OCI-LY7 (cell line): ENCODE results near the gene NLRP3. TPM values are rescaled to one million over a fixed set of nuclear protein-coding genes. Genes with fewer than 3 reads are reported as not detected.

ENCODE experiments used
- BruUV-seq: library from RNA; stranded (reverse); fragments of 400-500 nt; replicated peaks from 2 replicates; lab custom pipeline; 2021; lab: Mats Ljungman, UMichigan
- CTCF ChIA-PET: fragments of 300-600 bp; sonication (Branson Sonifier 250); formaldehyde crosslinking; loops from one replicate; lab custom pipeline; 2022; ENCODE audit warnings: antibody characterized with exemption; ENCODE audit not compliant: unreplicated experiment; lab: Charles Lee
- POLR2A ChIA-PET: fragments of 300-600 bp; sonication (Branson Sonifier 250); formaldehyde crosslinking; loops from one replicate; lab custom pipeline; 2022; ENCODE audit warnings: antibody characterized with exemption; lab: Charles Lee
- DNase-seq: peaks from one replicate; pipeline ENCODE4 v3.0.0-alpha.2; 2015; ENCODE audit warnings: low spot score
- H2AFZ ChIP-seq: fragments of 200-600 bp; sonication (generic), shearing (Covaris generic); 2 replicates; pipeline ENCODE4 v1.6.1; 2014; ENCODE audit warnings: mild to moderate bottlenecking, antibody characterized with exemption, low read length, moderate library complexity
- H3K27ac ChIP-seq: fragments of 200-600 bp; sonication (generic); 2 replicates; pipeline ENCODE4 v1.5.1; 2014; ENCODE audit warnings: mixed run types, low read depth, mild to moderate bottlenecking, moderate library complexity, low read length, inconsistent platforms; ENCODE audit not compliant: poor library complexity, severe bottlenecking
- H3K36me3 ChIP-seq: fragments of 200-600 bp; sonication (generic); 2 replicates; pipeline ENCODE4 v1.6.1; 2014; ENCODE audit warnings: mild to moderate bottlenecking, antibody characterized with exemption, low read length, moderate library complexity, mixed read lengths; ENCODE audit not compliant: insufficient read depth
- H3K4me1 ChIP-seq: fragments of 200-600 bp; sonication (generic); 2 replicates; pipeline ENCODE4 v1.5.1; 2014; ENCODE audit warnings: mild to moderate bottlenecking, low read length; ENCODE audit not compliant: insufficient read depth, poor library complexity, severe bottlenecking
- H3K4me2 ChIP-seq: fragments of 200-600 bp; sonication (generic); 2 replicates; pipeline ENCODE4 v1.6.1; 2014; ENCODE audit warnings: mild to moderate bottlenecking, low read length
- H3K4me3 ChIP-seq: fragments of 200-600 bp; sonication (generic); 2 replicates; pipeline ENCODE4 v1.5.1; 2014; ENCODE audit warnings: mild to moderate bottlenecking, low read depth, low read length; ENCODE audit not compliant: poor library complexity, severe bottlenecking
- H3K79me2 ChIP-seq: fragments of 200-600 bp; sonication (generic); 2 replicates; pipeline ENCODE4 v1.6.1; 2016; ENCODE audit warnings: low read depth, mild to moderate bottlenecking, low read length, moderate library complexity, mixed read lengths; ENCODE audit not compliant: insufficient read depth
- H3K9me2 ChIP-seq: fragments of 200-600 bp; sonication (generic); 2 replicates; pipeline ENCODE4 v1.6.1; 2016; ENCODE audit warnings: mild to moderate bottlenecking, low read length, mixed read lengths; ENCODE audit not compliant: insufficient read depth
- H3K9me3 ChIP-seq: fragments of 200-600 bp; sonication (generic); 2 replicates; pipeline ENCODE4 v1.6.1; 2014; ENCODE audit warnings: mild to moderate bottlenecking, mixed run types, low read length, mixed read lengths
- H4K20me1 ChIP-seq: fragments of 200-600 bp; sonication (generic); 2 replicates; pipeline ENCODE4 v1.6.1; 2014; ENCODE audit warnings: mild to moderate bottlenecking, antibody characterized with exemption, low read length, moderate library complexity, mixed read lengths; ENCODE audit not compliant: insufficient read depth
- CTCF ChIP-seq: fragments of 200-600 bp; sonication (generic); conservative IDR thresholded peaks from 2 replicates; pipeline ENCODE4 v1.5.1; 2014; ENCODE audit warnings: mild to moderate bottlenecking, antibody characterized with exemption, low read length, moderate library complexity, mixed read lengths
- EZH2phosphoT487 ChIP-seq: fragments of 200-600 bp; sonication (generic); IDR thresholded peaks from 2 replicates; pipeline ENCODE4 v1.6.1; 2018; ENCODE audit warnings: low read depth, borderline replicate concordance, mild to moderate bottlenecking, mixed run types, antibody characterized with exemption, low read length, moderate library complexity, mixed read lengths
- intact Hi-C: fragments of 100-400 bp; cut with micrococcal nuclease; formaldehyde crosslinking; loops from one replicate; pipeline ENCODE4 v1.10.0; 2022; ENCODE audit not compliant: unreplicated experiment
- total RNA-seq, 2 experiments: library from RNA; depleted of rRNA in 1 of 2; stranded (reverse); fragments of >200 nt in 1 of 2; shearing (Covaris generic) in 1 of 2; gene quantifications; 2 replicates each; pipeline ENCODE4 v1.2.3, GENCODE V29; 2014 to 2022

Gene NLRP3
- total RNA-seq, 2 experiments from 2014 or later: not detected

- TF ChIP-seq EZH2phosphoT487: no peak
- TF ChIP-seq CTCF: no peak
- no peak overlapping the region for H3K27ac ChIP-seq
- DNase-seq: no peak
- H3K4me3 ChIP-seq: no peak overlapping the region
- no peak overlapping the region for H3K4me2 ChIP-seq
- H2AFZ ChIP-seq: no peak overlapping the region
- BruUV-seq: no TSS peak
- ChIA-PET CTCF (no interaction called here), POLR2A (no interaction called here)
- H3K36me3 ChIP-seq: no peaks in the 10 kb centered on the region
- intact Hi-C loops: no loop called here
- H3K9me2 ChIP-seq: no peaks in the 10 kb centered on the region
- no peaks in the 10 kb centered on the region for H3K4me1 ChIP-seq
- no peaks in the 10 kb centered on the region for H3K9me3 ChIP-seq
- H4K20me1 ChIP-seq: no peaks in the 10 kb centered on the region
- no peaks in the 10 kb centered on the region for H3K79me2 ChIP-seq
Observed at GRCh38 chr1:247493106-247493505, 77.1 kb downstream of the NLRP3 start.

- intact Hi-C loops: no loop called here
- POLR2A ChIA-PET: no interaction called here
Observed at GRCh38 chr1:247494767-247495166, 78.8 kb downstream of the NLRP3 start.

More at GRCh38 chr1:247494767-247495166, 78.8 kb downstream of the NLRP3 start:
- Histone ChIP-seq H2AFZ (no peak overlapping the region), H3K79me2 (no peaks in the 10 kb centered on the region), H3K36me3 (no peaks in the 10 kb centered on the region), H4K20me1 (no peaks in the 10 kb centered on the region), H3K9me3 (no peaks in the 10 kb centered on the region), H3K27ac (no peak overlapping the region), H3K9me2 (no peaks in the 10 kb centered on the region), H3K4me2 (no peak overlapping the region), H3K4me1 (no peaks in the 10 kb centered on the region), H3K4me3 (no peak overlapping the region)
- CTCF ChIA-PET: no interaction called here
- DNase-seq: no peak
- TF ChIP-seq EZH2phosphoT487 (no peak), CTCF (no peak)
- BruUV-seq: no TSS peak
